Smooth muscle cell (in vitro differentiated cells): ENCODE results near the gene OR4E2. TPM values are rescaled to one million over a fixed set of nuclear protein-coding genes. Genes with fewer than 3 reads are reported as not detected.

Experiments
- DNase-seq: peaks from one replicate; lab custom pipeline; 2025; ENCODE audit not compliant: unreplicated experiment; lab: John Stamatoyannopoulos, UW
- H2AFZ ChIP-seq: fragments of 200-600 bp; sonication (generic); 2 replicates; pipeline ENCODE4 v1.6.0; 2016; ENCODE audit warnings: antibody characterized with exemption, low read depth, mild to moderate bottlenecking
- H3F3A ChIP-seq: fragments of 200-600 bp; sonication (generic); 2 replicates; pipeline ENCODE4 v1.6.0; 2017; ENCODE audit warnings: antibody characterized with exemption, low read depth
- H3K27ac ChIP-seq: fragments of 200-600 bp; sonication (generic); 2 replicates; pipeline ENCODE4 v1.5.1; 2016; ENCODE audit warnings: low read depth, mild to moderate bottlenecking
- H3K27me3 ChIP-seq: fragments of 200-600 bp; sonication (generic); 2 replicates; pipeline ENCODE4 v1.6.1; 2016; ENCODE audit warnings: low read depth, mild to moderate bottlenecking
- H3K36me3 ChIP-seq: fragments of 200-600 bp; sonication (generic); 2 replicates; pipeline ENCODE4 v1.5.1; 2016; ENCODE audit warnings: low read depth
- H3K4me1 ChIP-seq: fragments of 200-600 bp; sonication (generic); 2 replicates; pipeline ENCODE4 v1.5.1; 2016; ENCODE audit warnings: low read depth
- H3K4me2 ChIP-seq: fragments of 200-600 bp; sonication (generic); 2 replicates; pipeline ENCODE4 v1.6.0; 2016; ENCODE audit warnings: mild to moderate bottlenecking
- H3K4me3 ChIP-seq: fragments of 200-600 bp; sonication (generic); 2 replicates; pipeline ENCODE4 v1.5.1; 2016; ENCODE audit warnings: mild to moderate bottlenecking
- H3K79me2 ChIP-seq: fragments of 200-600 bp; sonication (generic); 2 replicates; pipeline ENCODE4 v1.6.0; 2016; ENCODE audit warnings: low read depth, mild to moderate bottlenecking
- H3K9ac ChIP-seq: fragments of 200-600 bp; sonication (generic); 2 replicates; pipeline ENCODE4 v1.6.0; 2016; ENCODE audit warnings: low read depth
- H3K9me3 ChIP-seq: fragments of 200-600 bp; sonication (generic); replicated peaks from 2 replicates; pipeline ENCODE4 v1.5.1; 2016; ENCODE audit warnings: low read depth
- H4K20me1 ChIP-seq: fragments of 200-600 bp; sonication (generic); 2 replicates; pipeline ENCODE4 v1.6.0; 2016; ENCODE audit warnings: low read depth
- CTCF ChIP-seq: fragments of 200-600 bp; sonication (generic); IDR thresholded peaks from 2 replicates; pipeline ENCODE4 v1.5.1; 2017; ENCODE audit warnings: borderline replicate concordance, mild to moderate bottlenecking, antibody characterized with exemption; ENCODE audit not compliant: insufficient read depth, poor library complexity, severe bottlenecking
- WGBS: methylation state at CpG from one replicate; pipeline ENCODE4 v1.1.7; 2016; ENCODE audit warnings: low lambda C conversion rate; 5-methylcytosine and 5-hydroxymethylcytosine counted together
- polyA plus RNA-seq: library from polyadenylated mRNA; unstranded; fragments of >200 nt; fragmentation: Nextera tagmentation; extraction: Ambion mirVana; gene quantifications from 2 replicates; pipeline ENCODE4 v1.2.1, GENCODE V29; 2016
- small RNA-seq: library from RNA; depleted of rRNA; stranded (forward); fragments of <200 nt; gene quantifications from one replicate; pipeline ENCODE3, GENCODE V24; 2014
- total RNA-seq: library from RNA; depleted of rRNA; stranded (reverse); fragments of >200 nt; gene quantifications from 2 replicates; pipeline ENCODE4 v1.2.3, GENCODE V29; 2014

Gene OR4E2
- total and polyA plus RNA-seq, 2 experiments from 2014 or later: not detected

GRCh38 chr14:21714318-21714929 is 60.8 kb downstream of the OR4E2 start:
- Histone ChIP-seq H3K4me3 (no peak overlapping the region), H3F3A (no peaks in the 10 kb centered on the region), H3K4me2 (no peak overlapping the region), H4K20me1 (no peaks in the 10 kb centered on the region), H3K27ac (no peak overlapping the region), H3K36me3 (no peaks in the 10 kb centered on the region), H3K27me3 (no peaks in the 10 kb centered on the region), H3K9ac (no peak overlapping the region), H3K4me1 (no peaks in the 10 kb centered on the region), H3K9me3 (no peaks in the 10 kb centered on the region), H3K79me2 (no peaks in the 10 kb centered on the region), H2AFZ (no peak overlapping the region)
- TF ChIP-seq CTCF: no peak
- no peak for DNase-seq
- WGBS: 84% methylated on average over 6 of the region's 6 CpGs

Small RNA genes within 50 kb of the gene (small RNA-seq; reads per million reads assigned to genes)
- not detected for gene AC243972.3

Other genes starting within 250 kb of the OR4E2 start
- 52.9 and 57.1 TPM in 2 replicates for gene CHD8, start 197.7 kb upstream of the OR4E2 start, total RNA-seq
- 25.0 and 36.3 TPM in 2 replicates for gene CHD8, start 197.7 kb upstream of the OR4E2 start, polyA plus RNA-seq
- 30.4 and 36.0 TPM in 2 replicates for gene RAB2B, start 176.9 kb upstream of the OR4E2 start, total RNA-seq
- gene RAB2B, start 176.9 kb upstream of the OR4E2 start, polyA plus RNA-seq: 15.3 and 15.4 TPM in 2 replicates
- 31.9 and 33.9 TPM in 2 replicates for gene TOX4, start 176.6 kb upstream of the OR4E2 start, total RNA-seq
- 54.5 and 58.4 TPM in 2 replicates for gene TOX4, start 176.6 kb upstream of the OR4E2 start, polyA plus RNA-seq
- gene METTL3, start 142.5 kb upstream of the OR4E2 start, total RNA-seq: 37.6 and 43.6 TPM in 2 replicates
- 25.5 and 29.7 TPM in 2 replicates for gene METTL3, start 142.5 kb upstream of the OR4E2 start, polyA plus RNA-seq
- gene SALL2, start 127.5 kb upstream of the OR4E2 start, total RNA-seq: 4.5 and 5.9 TPM in 2 replicates
- 4.5 and 6.7 TPM in 2 replicates for gene SALL2, start 127.5 kb upstream of the OR4E2 start, polyA plus RNA-seq
- gene OR10G3, start 73.8 kb upstream of the OR4E2 start, total RNA-seq: not detected in 2 replicates
- gene OR10G3, start 73.8 kb upstream of the OR4E2 start, polyA plus RNA-seq: not detected in 2 replicates
- not detected in 2 replicates for gene OR10G2, start 18.9 kb upstream of the OR4E2 start, total RNA-seq
- not detected in 2 replicates for gene OR10G2, start 18.9 kb upstream of the OR4E2 start, polyA plus RNA-seq
- gene OR4E1, start 20.0 kb downstream of the OR4E2 start, total RNA-seq: not detected in 2 replicates
- not detected in 2 replicates for gene OR4E1, start 20.0 kb downstream of the OR4E2 start, polyA plus RNA-seq